HEK293T (cell line): ENCODE measurements around the gene KRTAP10-3.

Source experiments
- ARNT ChIP-seq: fragments of 450-650 bp; IDR thresholded peaks from 2 replicates; pipeline ENCODE4 v1.6.1; 2017; ENCODE audit warnings: mild to moderate bottlenecking
- BHLHE40 ChIP-seq: fragments of 450-650 bp; IDR thresholded peaks from 2 replicates; pipeline ENCODE4 v1.6.1; 2016; ENCODE audit warnings: mild to moderate bottlenecking, moderate library complexity, borderline replicate concordance
- CTBP1 ChIP-seq: fragments of 450-650 bp; IDR thresholded peaks from 2 replicates; pipeline ENCODE4 v1.6.1; 2016; ENCODE audit warnings: borderline replicate concordance
- ELF4 ChIP-seq: fragments of 450-650 bp; IDR thresholded peaks from 2 replicates; pipeline ENCODE4 v1.6.1; 2017; ENCODE audit warnings: antibody characterized with exemption
- FOXM1 ChIP-seq: fragments of 450-650 bp; IDR thresholded peaks from 2 replicates; pipeline ENCODE4 v1.6.1; 2017; ENCODE audit warnings: mild to moderate bottlenecking, borderline replicate concordance
- HDGF ChIP-seq: fragments of 450-650 bp; IDR thresholded peaks from 2 replicates; pipeline ENCODE4 v1.6.1; 2017; ENCODE audit warnings: antibody characterized with exemption, borderline replicate concordance
- L3MBTL2 ChIP-seq: fragments of 450-650 bp; conservative IDR thresholded peaks from 2 replicates; pipeline ENCODE4 v1.6.1; 2016; ENCODE audit warnings: mild to moderate bottlenecking
- LEF1 ChIP-seq: fragments of 450-650 bp; IDR thresholded peaks from 2 replicates; pipeline ENCODE4 v1.6.1; 2017; ENCODE audit warnings: mild to moderate bottlenecking, borderline replicate concordance
- SP1 ChIP-seq: fragments of 450-650 bp; IDR thresholded peaks from 2 replicates; pipeline ENCODE4 v1.6.1; 2017
- SUZ12 ChIP-seq: fragments of 450-650 bp; IDR thresholded peaks from 2 replicates; pipeline ENCODE4 v1.6.1; 2016; ENCODE audit warnings: mild to moderate bottlenecking
- TARDBP ChIP-seq: fragments of 450-650 bp; IDR thresholded peaks from 2 replicates; pipeline ENCODE4 v1.6.1; 2016
- ZNF384 ChIP-seq: fragments of 450-650 bp; IDR thresholded peaks from 2 replicates; pipeline ENCODE4 v1.6.1; 2016
- TF ChIP-seq, protein P1 (sequence below): fragments of 450-650 bp; IDR thresholded peaks from 2 replicates; pipeline ENCODE4 v1.6.1; 2016

DNA sequence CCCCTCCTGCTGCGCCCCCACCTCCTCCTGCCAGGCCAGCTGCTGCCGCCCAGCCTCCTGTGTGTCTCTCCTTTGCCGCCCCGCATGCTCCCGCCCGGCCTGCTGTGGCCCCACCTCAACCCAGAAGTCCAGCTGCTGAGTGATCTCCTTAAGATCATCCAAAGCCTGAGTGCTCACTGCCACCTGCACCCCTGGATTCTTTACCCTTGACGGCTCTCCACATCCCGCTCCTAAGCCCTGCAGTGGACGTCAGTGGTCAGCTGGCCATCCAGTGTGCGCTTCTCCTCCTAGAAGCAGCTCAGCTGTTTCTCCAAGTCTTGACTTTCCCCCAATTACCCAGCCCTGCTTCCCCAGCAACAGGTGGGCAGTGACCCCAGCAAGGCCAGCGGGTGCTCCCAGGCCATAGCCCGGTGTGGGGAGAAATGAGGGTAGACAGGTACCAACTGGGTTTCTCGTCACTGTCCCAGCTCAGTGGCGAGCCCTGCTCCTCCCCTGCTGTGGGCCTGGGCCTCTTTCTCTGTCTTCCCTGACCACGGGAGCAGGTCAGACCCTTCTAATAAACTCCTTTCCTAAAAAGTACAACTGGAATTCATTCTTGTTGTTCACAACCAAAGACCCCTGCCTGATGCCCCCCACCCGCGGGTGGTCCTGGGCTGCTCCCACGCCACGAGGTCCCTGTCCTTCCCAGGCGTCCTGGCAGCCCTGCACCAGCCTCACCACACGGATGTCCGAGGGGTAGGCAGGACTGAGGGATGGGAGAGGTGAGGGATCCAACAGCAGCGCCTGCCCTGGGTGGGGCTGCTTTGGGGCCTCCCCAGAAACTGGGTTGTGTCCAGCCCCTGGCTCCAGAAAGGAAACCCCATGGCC lies 43.2 kb upstream of the KRTAP10-3 start:
- no peak for TF ChIP-seq BHLHE40
- no peak for TF ChIP-seq SP1
- no peak for TF ChIP-seq ARNT
- TF ChIP-seq CTBP1, result no peak
- TF ChIP-seq L3MBTL2, result no peak
- TF ChIP-seq FOXM1, result no peak
- TF ChIP-seq HDGF, result no peak
- no peak for TF ChIP-seq TARDBP
- no peak for TF ChIP-seq ZNF384
- TF ChIP-seq ELF4, result no peak
- TF ChIP-seq SUZ12, result no peak
- no peak for TF ChIP-seq LEF1
- TF ChIP-seq, protein P1, sequence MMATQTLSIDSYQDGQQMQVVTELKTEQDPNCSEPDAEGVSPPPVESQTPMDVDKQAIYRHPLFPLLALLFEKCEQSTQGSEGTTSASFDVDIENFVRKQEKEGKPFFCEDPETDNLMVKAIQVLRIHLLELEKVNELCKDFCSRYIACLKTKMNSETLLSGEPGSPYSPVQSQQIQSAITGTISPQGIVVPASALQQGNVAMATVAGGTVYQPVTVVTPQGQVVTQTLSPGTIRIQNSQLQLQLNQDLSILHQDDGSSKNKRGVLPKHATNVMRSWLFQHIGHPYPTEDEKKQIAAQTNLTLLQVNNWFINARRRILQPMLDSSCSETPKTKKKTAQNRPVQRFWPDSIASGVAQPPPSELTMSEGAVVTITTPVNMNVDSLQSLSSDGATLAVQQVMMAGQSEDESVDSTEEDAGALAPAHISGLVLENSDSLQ, result no peak
